Neural progenitor cell (in vitro differentiated cells): ENCODE results near the gene TIMP2. TPM values are rescaled to one million over a fixed set of nuclear protein-coding genes. Genes with fewer than 3 reads are reported as not detected.

Experiments used
- DNase-seq: peaks from one replicate; pipeline ENCODE4 v3.0.0-alpha.2; 2016; ENCODE audit warnings: low spot score
- H2AFZ ChIP-seq: fragments of 200-600 bp; sonication (generic); replicated peaks from 2 replicates; pipeline ENCODE4 v1.6.1; 2016; ENCODE audit warnings: antibody characterized with exemption
- H3F3A ChIP-seq: fragments of 200-600 bp; sonication (generic); 2 replicates; pipeline ENCODE4 v1.6.1; 2016; ENCODE audit warnings: antibody characterized with exemption, low read depth
- H3K27ac ChIP-seq: fragments of 200-600 bp; sonication (generic); 2 replicates; pipeline ENCODE4 v1.5.1; 2016; ENCODE audit warnings: mild to moderate bottlenecking
- H3K27me3 ChIP-seq: fragments of 200-600 bp; sonication (generic); 2 replicates; pipeline ENCODE4 v1.6.1; 2016; ENCODE audit warnings: mild to moderate bottlenecking, moderate library complexity
- H3K36me3 ChIP-seq: fragments of 200-600 bp; sonication (generic); 2 replicates; pipeline ENCODE4 v1.5.1; 2016
- H3K4me1 ChIP-seq: fragments of 200-600 bp; sonication (generic); 2 replicates; pipeline ENCODE4 v1.6.1; 2016; ENCODE audit warnings: mixed run types
- H3K4me2 ChIP-seq: fragments of 200-600 bp; sonication (generic); 2 replicates; pipeline ENCODE4 v1.6.1; 2016
- H3K4me3 ChIP-seq: fragments of 200-600 bp; sonication (generic); 2 replicates; pipeline ENCODE4 v1.5.1; 2016
- H3K79me2 ChIP-seq: fragments of 200-600 bp; sonication (generic); 2 replicates; pipeline ENCODE4 v1.6.1; 2016; ENCODE audit warnings: low read depth
- H3K9ac ChIP-seq: fragments of 200-600 bp; sonication (generic); 2 replicates; pipeline ENCODE4 v1.6.1; 2016
- H3K9me3 ChIP-seq: fragments of 200-600 bp; sonication (generic); 2 replicates; pipeline ENCODE4 v1.5.1; 2016; ENCODE audit warnings: low read depth
- H4K20me1 ChIP-seq: fragments of 200-600 bp; sonication (generic); 2 replicates; pipeline ENCODE4 v1.6.1; 2016; ENCODE audit warnings: low read depth
- H3K27ac Mint-ChIP-seq: 3 replicates; pipeline ENCODE4 v1.8.0; 2021; ENCODE audit warnings: mixed read lengths
- H3K27me3 Mint-ChIP-seq: 2 replicates; pipeline ENCODE4 v1.8.0; 2022; ENCODE audit warnings: low read depth, mild to moderate bottlenecking, inconsistent platforms, moderate library complexity, mixed read lengths; ENCODE audit not compliant: insufficient read depth
- H3K36me3 Mint-ChIP-seq: 3 replicates; pipeline ENCODE4 v1.8.0; 2021; ENCODE audit warnings: mixed read lengths
- H3K4me1 Mint-ChIP-seq: 3 replicates; pipeline ENCODE4 v1.8.0; 2021; ENCODE audit warnings: mixed read lengths
- H3K4me3 Mint-ChIP-seq: 3 replicates; pipeline ENCODE4 v1.8.0; 2021; ENCODE audit warnings: mild to moderate bottlenecking, moderate library complexity, mixed read lengths
- H3K9me3 Mint-ChIP-seq: 3 replicates; pipeline ENCODE4 v1.8.0; 2020; ENCODE audit warnings: mixed read lengths
- EZH2 ChIP-seq: fragments of 200-600 bp; sonication (generic); IDR thresholded peaks from 2 replicates; pipeline ENCODE4 v1.6.1; 2017; ENCODE audit warnings: antibody characterized with exemption, mild to moderate bottlenecking, moderate library complexity
- EZH2phosphoT487 ChIP-seq: fragments of 200-600 bp; sonication (generic); IDR thresholded peaks from 2 replicates; pipeline ENCODE4 v1.6.1; 2017; ENCODE audit warnings: antibody characterized with exemption
- total RNA-seq: library from RNA; depleted of rRNA; stranded (reverse); fragments of >200 nt; gene quantifications from 2 replicates; pipeline ENCODE4 v1.2.3, GENCODE V29; 2015; ENCODE audit warnings: low replicate concordance
- TF ChIP-seq, protein P1 (sequence below): fragments of 200-600 bp; sonication (generic); IDR thresholded peaks from 2 replicates; pipeline ENCODE4 v1.5.1; 2017; ENCODE audit warnings: antibody characterized with exemption, mild to moderate bottlenecking

The TIMP2 gene
- total RNA-seq, 1 donor from 2014 or later, result 19.8 TPM

DNA sequence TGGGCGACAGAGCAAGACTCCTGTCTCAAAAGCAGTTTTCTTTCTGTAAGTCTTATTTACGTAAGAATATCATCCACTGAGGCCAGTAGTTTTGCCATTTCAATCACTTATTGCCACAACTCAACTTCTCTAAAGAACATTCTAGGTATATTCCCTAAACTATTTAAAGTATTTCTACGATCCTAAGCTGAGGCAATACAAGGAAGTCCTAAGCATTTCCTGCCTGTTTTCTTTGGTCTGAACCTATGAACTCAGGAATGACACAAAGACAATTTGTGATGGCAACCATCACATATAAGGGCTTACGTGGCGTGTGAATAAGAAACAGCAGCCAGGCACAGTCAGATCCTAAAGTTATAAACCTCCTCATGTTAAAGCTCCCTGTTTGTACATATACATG lies 98.8 kb downstream of the TIMP2 start:
- no peaks in the 10 kb centered on the region for H3K27me3 Mint-ChIP-seq
- H3K9ac ChIP-seq, result no peak overlapping the region
- no peaks in the 10 kb centered on the region for H3F3A ChIP-seq
- no peak overlapping the region for H3K27ac ChIP-seq
- no peak overlapping the region for H2AFZ ChIP-seq
- peaks cover 9% of the 10 kb centered on the region for H3K4me1 ChIP-seq
- no peak overlapping the region for H3K4me3 ChIP-seq
- peak overlapping the region; percentile 21 for H3K27ac Mint-ChIP-seq
- TF ChIP-seq EZH2phosphoT487, result no peak
- TF ChIP-seq, protein P1, sequence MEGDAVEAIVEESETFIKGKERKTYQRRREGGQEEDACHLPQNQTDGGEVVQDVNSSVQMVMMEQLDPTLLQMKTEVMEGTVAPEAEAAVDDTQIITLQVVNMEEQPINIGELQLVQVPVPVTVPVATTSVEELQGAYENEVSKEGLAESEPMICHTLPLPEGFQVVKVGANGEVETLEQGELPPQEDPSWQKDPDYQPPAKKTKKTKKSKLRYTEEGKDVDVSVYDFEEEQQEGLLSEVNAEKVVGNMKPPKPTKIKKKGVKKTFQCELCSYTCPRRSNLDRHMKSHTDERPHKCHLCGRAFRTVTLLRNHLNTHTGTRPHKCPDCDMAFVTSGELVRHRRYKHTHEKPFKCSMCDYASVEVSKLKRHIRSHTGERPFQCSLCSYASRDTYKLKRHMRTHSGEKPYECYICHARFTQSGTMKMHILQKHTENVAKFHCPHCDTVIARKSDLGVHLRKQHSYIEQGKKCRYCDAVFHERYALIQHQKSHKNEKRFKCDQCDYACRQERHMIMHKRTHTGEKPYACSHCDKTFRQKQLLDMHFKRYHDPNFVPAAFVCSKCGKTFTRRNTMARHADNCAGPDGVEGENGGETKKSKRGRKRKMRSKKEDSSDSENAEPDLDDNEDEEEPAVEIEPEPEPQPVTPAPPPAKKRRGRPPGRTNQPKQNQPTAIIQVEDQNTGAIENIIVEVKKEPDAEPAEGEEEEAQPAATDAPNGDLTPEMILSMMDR, result no peak
- TF ChIP-seq EZH2, result no peak
- no peaks in the 10 kb centered on the region for H3K9me3 Mint-ChIP-seq
- H3K27me3 ChIP-seq, result no peaks in the 10 kb centered on the region
- H3K36me3 ChIP-seq, result no peaks in the 10 kb centered on the region
- peaks cover 12% of the 10 kb centered on the region for H3K79me2 ChIP-seq
- DNase-seq, result no peak
- no peak overlapping the region for H3K4me3 Mint-ChIP-seq
- no peaks in the 10 kb centered on the region for H3K9me3 ChIP-seq
- peaks cover 36% of the 10 kb centered on the region for H3K36me3 Mint-ChIP-seq
- H4K20me1 ChIP-seq, result peaks cover 37% of the 10 kb centered on the region
- no peak overlapping the region for H3K4me2 ChIP-seq
- H3K4me1 Mint-ChIP-seq, result peaks cover 14% of the 10 kb centered on the region

GRCh38 chr17:78825696-78826095 lies 99.5 kb downstream of the TIMP2 start:
- Histone ChIP-seq H3K4me3 (no peak overlapping the region), H3K36me3 (no peaks in the 10 kb centered on the region), H2AFZ (no peak overlapping the region), H3K9ac (no peak overlapping the region), H3F3A (no peaks in the 10 kb centered on the region), H3K79me2 (peaks cover 12% of the 10 kb centered on the region), H3K4me2 (no peak overlapping the region), H4K20me1 (peaks cover 36% of the 10 kb centered on the region), H3K27ac (no peak overlapping the region), H3K4me1 (peaks cover 9% of the 10 kb centered on the region), H3K9me3 (no peaks in the 10 kb centered on the region), H3K27me3 (no peaks in the 10 kb centered on the region)
- H3K36me3 Mint-ChIP-seq, result peaks cover 36% of the 10 kb centered on the region
- DNase-seq, result no peak
- TF ChIP-seq EZH2phosphoT487 (no peak), EZH2 (no peak)
- TF ChIP-seq, protein P1, result no peak
- no peak overlapping the region for H3K27ac Mint-ChIP-seq
- H3K4me1 Mint-ChIP-seq, result peaks cover 14% of the 10 kb centered on the region
- H3K27me3 Mint-ChIP-seq, result no peaks in the 10 kb centered on the region
- H3K9me3 Mint-ChIP-seq, result no peaks in the 10 kb centered on the region
- H3K4me3 Mint-ChIP-seq, result no peak overlapping the region

- Histone ChIP-seq H2AFZ (no peak overlapping the region), H3F3A (no peaks in the 10 kb centered on the region), H3K9me3 (no peaks in the 10 kb centered on the region), H3K36me3 (no peaks in the 10 kb centered on the region), H4K20me1 (peaks cover 27% of the 10 kb centered on the region), H3K4me1 (peaks cover 9% of the 10 kb centered on the region), H3K9ac (no peak overlapping the region), H3K4me2 (no peak overlapping the region), H3K27ac (no peak overlapping the region), H3K27me3 (no peaks in the 10 kb centered on the region), H3K79me2 (peaks cover 4% of the 10 kb centered on the region), H3K4me3 (no peak overlapping the region)
- Mint-ChIP-seq H3K27ac (no peak overlapping the region), H3K4me1 (peaks cover 14% of the 10 kb centered on the region), H3K27me3 (no peaks in the 10 kb centered on the region), H3K36me3 (peaks cover 39% of the 10 kb centered on the region), H3K4me3 (no peak overlapping the region), H3K9me3 (no peaks in the 10 kb centered on the region)
- DNase-seq, result no peak
- TF ChIP-seq EZH2 (no peak), EZH2phosphoT487 (no peak)
- TF ChIP-seq, protein P1, result no peak
These were observed 100.9 kb downstream of the TIMP2 start for GRCh38 chr17:78824240-78824639.
